ENCODE measurements around the gene SEMA3A. TPM values are rescaled to one million over a fixed set of nuclear protein-coding genes. Genes with fewer than 3 reads are reported as not detected.

SEMA3A gene
- total RNA-seq, 1 experiment from 2014 or later, result 6.3 TPM

- intact Hi-C loops (cut with micrococcal nuclease; ENCODE audit: unreplicated experiment), result no loop called here
These were observed 117.3 kb downstream of the SEMA3A start for GRCh38 chr7:84077336-84077735.

GRCh38 chr7:84076219-84076618 is 118.4 kb downstream of the SEMA3A start:
- H3K27me3 ChIP-seq (ENCODE audit: insufficient read depth, low read depth), result no peaks in the 10 kb centered on the region
- TF ChIP-seq CTCF (conservative IDR thresholded peaks at IDR 0.05) (no peak), EZH2 (IDR thresholded peaks at IDR 0.05; ENCODE audit: low read depth) (no peak)
- no peak for DNase-seq
- H3K4me2 ChIP-seq, result no peak overlapping the region
- H3K36me3 ChIP-seq (ENCODE audit: low read depth), result no peaks in the 10 kb centered on the region
- H3K4me3 ChIP-seq, result no peak overlapping the region
- CTCF ChIA-PET, result no interaction called here
- no TSS peak for BruUV-seq (replicated peaks)
- no peaks in the 10 kb centered on the region for H3K9me2 ChIP-seq (ENCODE audit: insufficient read depth)
- H2AFZ ChIP-seq, result no peak overlapping the region
- H3K9me3 ChIP-seq (ENCODE audit: insufficient read depth, low read depth), result no peaks in the 10 kb centered on the region
- no peaks in the 10 kb centered on the region for H3K4me1 ChIP-seq (replicated peaks; ENCODE audit: insufficient read depth)
- intact Hi-C loops (cut with micrococcal nuclease; ENCODE audit: unreplicated experiment), result no loop called here
- H3K79me2 ChIP-seq (ENCODE audit: low read depth), result no peaks in the 10 kb centered on the region
- no peak overlapping the region for H3K27ac ChIP-seq
- no peaks in the 10 kb centered on the region for H4K20me1 ChIP-seq (ENCODE audit: insufficient read depth)
- POLR2A ChIA-PET (ENCODE audit: unreplicated experiment), result interaction anchor here (0.7 kb wide), 1 partner anchor 948 kb away, joined by 4 read pairs; no protein-coding TSS in a partner anchor
- H3F3A ChIP-seq (ENCODE audit: insufficient read depth, low read depth), result no peaks in the 10 kb centered on the region

More at GRCh38 chr7:84077336-84077735, 117.3 kb downstream of the SEMA3A start:
- H2AFZ ChIP-seq, result no peak overlapping the region
- H3K27ac ChIP-seq, result no peak overlapping the region
- no peak overlapping the region for H3K4me3 ChIP-seq
- no peaks in the 10 kb centered on the region for H3K9me2 ChIP-seq (ENCODE audit: insufficient read depth)
- H3K36me3 ChIP-seq (ENCODE audit: low read depth), result no peaks in the 10 kb centered on the region
- H3K9me3 ChIP-seq (ENCODE audit: insufficient read depth, low read depth), result no peaks in the 10 kb centered on the region
- H3F3A ChIP-seq (ENCODE audit: insufficient read depth, low read depth), result no peaks in the 10 kb centered on the region
- H3K27me3 ChIP-seq (ENCODE audit: insufficient read depth, low read depth), result no peaks in the 10 kb centered on the region
- ChIA-PET CTCF (no interaction called here), POLR2A (ENCODE audit: unreplicated experiment) (no interaction called here)
- no TSS peak for BruUV-seq (replicated peaks)
- no peaks in the 10 kb centered on the region for H4K20me1 ChIP-seq (ENCODE audit: insufficient read depth)
- TF ChIP-seq CTCF (conservative IDR thresholded peaks at IDR 0.05) (no peak), EZH2 (IDR thresholded peaks at IDR 0.05; ENCODE audit: low read depth) (no peak)
- DNase-seq, result no peak
- no peak overlapping the region for H3K4me2 ChIP-seq
- H3K79me2 ChIP-seq (ENCODE audit: low read depth), result no peaks in the 10 kb centered on the region
- no peaks in the 10 kb centered on the region for H3K4me1 ChIP-seq (replicated peaks; ENCODE audit: insufficient read depth)

- POLR2A ChIA-PET (ENCODE audit: unreplicated experiment), result no interaction called here
- BruUV-seq (replicated peaks), result no TSS peak
These were observed 121.3 kb downstream of the SEMA3A start for GRCh38 chr7:84073186-84073875.

More at GRCh38 chr7:84073186-84073875, 121.3 kb downstream of the SEMA3A start:
- H3K79me2 ChIP-seq (ENCODE audit: low read depth), result no peaks in the 10 kb centered on the region
- H2AFZ ChIP-seq, result 0 out of 2 replicates have a peak overlapping the region, but pooled peaks have one; percentile 62
- H3K27me3 ChIP-seq (ENCODE audit: insufficient read depth, low read depth), result no peaks in the 10 kb centered on the region
- no peaks in the 10 kb centered on the region for H3K9me2 ChIP-seq (ENCODE audit: insufficient read depth)
- no peak overlapping the region for H3K4me3 ChIP-seq
- H3K4me2 ChIP-seq, result no peak overlapping the region
- H3K4me1 ChIP-seq (replicated peaks; ENCODE audit: insufficient read depth), result no peaks in the 10 kb centered on the region
- no peaks in the 10 kb centered on the region for H3F3A ChIP-seq (ENCODE audit: insufficient read depth, low read depth)
- no peaks in the 10 kb centered on the region for H4K20me1 ChIP-seq (ENCODE audit: insufficient read depth)
- TF ChIP-seq CTCF (conservative IDR thresholded peaks at IDR 0.05) (no peak), EZH2 (IDR thresholded peaks at IDR 0.05; ENCODE audit: low read depth) (no peak)
- CTCF ChIA-PET, result no interaction called here
- H3K36me3 ChIP-seq (ENCODE audit: low read depth), result no peaks in the 10 kb centered on the region
- intact Hi-C loops (cut with micrococcal nuclease; ENCODE audit: unreplicated experiment), result no loop called here
- H3K27ac ChIP-seq, result no peak overlapping the region
- no peak for DNase-seq
- no peaks in the 10 kb centered on the region for H3K9me3 ChIP-seq (ENCODE audit: insufficient read depth, low read depth)

Measured in PC-9 (cell line).